ENCODE measurements around the gene VDAC2.

VDAC2 gene

DNA sequence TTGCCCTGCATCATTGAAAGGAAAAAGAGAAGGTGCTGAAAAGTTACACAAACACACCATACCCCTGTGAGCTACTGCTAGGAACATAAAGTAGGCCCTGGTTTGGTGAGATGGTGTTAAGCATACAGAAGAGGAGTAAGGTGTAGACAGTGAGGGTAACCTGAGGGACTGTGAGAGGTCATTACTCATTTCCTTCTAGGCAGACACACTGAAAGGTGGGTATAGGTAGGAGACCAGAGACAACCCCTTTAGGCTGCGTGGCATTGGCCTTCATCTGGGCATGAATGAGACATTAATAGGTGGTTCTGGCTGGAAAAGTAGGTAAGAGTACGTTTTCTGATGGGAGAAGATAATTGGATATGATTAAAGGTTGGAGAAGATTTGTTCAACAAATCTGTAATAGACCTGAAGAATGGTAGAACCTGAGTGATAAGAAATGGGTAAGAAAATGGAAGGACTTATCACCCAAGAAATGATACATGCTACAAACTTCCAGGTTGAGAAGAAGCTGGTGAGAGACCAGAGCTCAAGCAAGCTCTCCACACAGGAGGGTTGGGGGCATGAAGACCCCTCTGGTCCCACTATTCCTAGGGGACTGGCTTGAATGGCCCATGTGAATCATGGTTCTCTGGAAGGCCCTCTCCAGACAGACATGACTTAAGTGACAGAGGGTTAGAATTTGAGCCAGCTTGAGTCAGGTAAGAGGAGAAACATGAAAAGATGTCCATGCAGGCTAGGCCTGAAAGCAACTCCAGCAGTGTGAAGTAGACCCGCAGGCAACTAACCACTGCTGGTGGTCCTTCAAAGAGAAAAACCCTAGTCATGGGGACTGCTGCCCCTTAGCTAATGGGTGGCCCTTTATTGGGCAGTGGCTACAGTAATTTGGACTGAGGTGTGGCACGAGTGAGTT lies 21.3 kb downstream of the VDAC2 start:
- DNase-seq (ENCODE audit: low spot score) = no peak

- no peak for DNase-seq (ENCODE audit: low spot score)
Measured at GRCh38 chr10:75233444-75234016, 22.9 kb downstream of the VDAC2 start.

GRCh38 chr10:75234017-75234682 lies 23.6 kb downstream of the VDAC2 start:
- peak; percentile 86 for DNase-seq (ENCODE audit: low spot score)

- peak; percentile 70 for DNase-seq (ENCODE audit: low spot score)
Measured at GRCh38 chr10:75234683-75235374, 24.2 kb downstream of the VDAC2 start.

DNA sequence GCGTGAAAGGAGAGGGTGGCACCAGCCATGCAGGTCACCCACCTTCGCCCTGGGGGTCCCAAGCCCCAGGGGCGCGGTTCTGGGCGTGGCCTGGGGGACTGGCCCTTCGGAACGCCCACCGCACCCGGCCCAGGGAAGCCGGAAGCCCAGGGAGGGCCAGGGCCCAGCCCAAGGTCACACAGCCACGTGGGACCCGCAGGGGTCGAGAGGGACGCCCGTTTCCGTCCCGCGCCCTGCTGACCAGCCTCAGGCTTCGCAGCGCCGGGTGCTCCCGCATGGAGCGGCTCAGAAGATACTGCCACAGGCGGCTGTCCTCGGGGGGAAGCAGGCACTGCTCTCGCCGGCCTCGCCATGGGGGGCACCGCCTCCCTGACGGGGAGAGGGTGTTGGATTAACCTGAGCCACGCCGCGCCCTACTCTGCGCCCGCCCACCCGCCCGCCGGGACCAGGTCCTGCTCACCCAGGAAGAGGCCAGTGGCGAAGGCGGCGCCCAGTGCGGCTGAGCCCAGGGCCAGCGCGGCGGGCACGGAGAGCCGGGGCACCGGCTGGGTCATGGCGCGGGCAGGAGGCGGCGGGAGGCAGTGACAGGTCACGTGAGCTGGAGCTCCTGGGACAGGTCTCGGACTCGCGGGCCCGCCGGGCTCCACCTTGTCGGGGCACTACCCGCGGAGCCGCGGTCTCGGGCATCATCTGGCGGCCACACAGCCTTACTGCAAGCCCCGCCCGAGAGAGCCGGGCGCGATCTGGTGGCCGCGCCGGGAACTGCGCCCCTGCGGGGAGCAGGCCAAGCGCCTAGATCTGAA lies 25.0 kb downstream of the VDAC2 start, which contains the start of gene COMTD1:
Gene COMTD1, minus strand, starts transcription at position 583 of the 803 bp plus-strand sequence. Its CDS starts 29 bp downstream, at position 554.
- DNase-seq (ENCODE audit: low spot score) = peak; percentile 92

- DNase-seq (ENCODE audit: low spot score) = no peak
Measured at GRCh38 chr10:75236178-75236825, 25.7 kb downstream of the VDAC2 start.

DNA sequence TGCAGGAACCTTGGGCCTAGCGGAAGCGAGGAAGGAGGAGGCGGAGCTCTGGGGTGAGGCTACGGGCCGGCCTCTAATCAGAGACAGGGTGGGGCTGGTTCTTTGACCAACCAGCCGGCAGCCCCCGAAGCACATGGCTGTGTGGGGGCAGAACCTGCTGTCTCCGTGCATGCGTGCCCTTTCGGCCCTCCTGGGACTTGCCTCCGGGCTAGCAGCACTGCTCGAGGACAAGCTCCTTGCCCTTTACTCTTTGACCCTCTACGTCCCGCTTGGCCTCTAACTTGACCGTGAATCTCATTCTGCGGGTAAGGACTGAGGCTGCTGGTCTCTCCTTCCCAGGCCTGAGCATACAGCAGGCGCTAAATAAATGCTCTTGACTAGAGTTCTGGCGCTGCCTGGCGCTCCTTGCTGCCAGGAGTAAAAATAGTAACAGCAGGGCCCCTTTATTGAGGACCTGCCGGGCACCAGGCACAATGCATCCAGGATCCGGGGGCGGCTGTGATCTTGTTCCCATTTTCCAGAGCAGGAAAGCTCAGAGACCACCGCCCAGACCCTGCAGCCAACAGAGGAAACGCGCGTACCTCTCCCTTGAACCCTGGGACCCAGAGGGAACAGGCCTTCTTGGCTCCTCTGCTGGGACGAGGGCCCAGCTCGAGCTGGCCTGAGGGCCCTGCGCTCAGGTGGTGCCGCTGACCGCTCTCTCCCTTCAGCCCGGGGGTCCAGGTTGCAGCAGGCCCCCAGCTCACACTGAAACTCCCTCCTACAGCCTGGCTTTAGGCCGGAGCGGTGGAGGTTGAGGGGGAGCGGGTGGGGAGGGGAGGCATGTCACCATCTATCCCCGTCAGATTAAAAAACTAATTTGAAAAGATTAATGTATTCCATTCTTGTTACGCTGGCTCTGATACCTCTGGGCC lies 27.8 kb downstream of the VDAC2 start:
- no peak for DNase-seq (ENCODE audit: low spot score)

DNA sequence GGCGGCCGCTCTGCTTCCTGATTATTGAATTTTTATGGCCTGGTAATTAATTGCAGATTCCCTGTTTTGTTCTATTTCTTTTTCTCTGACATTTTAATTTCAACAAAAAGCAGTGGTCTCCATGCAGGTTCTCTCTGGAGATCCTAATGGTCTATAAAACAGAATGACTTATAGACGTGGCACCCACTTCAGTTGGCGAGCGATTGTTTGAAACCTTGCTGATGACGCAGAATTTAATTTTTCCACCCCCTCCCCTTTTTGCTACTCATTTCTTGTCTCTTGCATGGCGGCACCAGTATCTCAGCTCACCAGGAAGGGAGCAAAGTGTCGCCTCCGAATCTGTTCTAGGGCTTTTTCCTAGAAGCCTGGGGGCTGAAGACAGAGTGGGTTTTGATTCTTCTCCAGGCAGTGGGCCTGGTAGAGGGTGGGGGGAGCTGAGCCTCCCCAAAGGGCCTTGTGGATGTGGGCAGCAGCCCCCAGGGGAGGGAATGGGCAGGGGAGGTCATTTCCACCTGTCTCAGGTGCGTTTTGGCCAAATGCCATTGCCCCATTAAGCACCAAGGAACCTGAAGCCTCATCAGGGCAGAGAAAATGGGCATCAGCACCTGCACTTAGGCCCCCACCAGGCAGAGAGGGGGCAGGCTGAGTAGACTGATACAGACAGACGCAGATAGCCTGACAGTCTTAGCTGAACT lies 28.6 kb downstream of the VDAC2 start:
- no peak for DNase-seq (ENCODE audit: low spot score)

- no peak for DNase-seq (ENCODE audit: low spot score)
Measured at GRCh38 chr10:75240329-75241076, 29.9 kb downstream of the VDAC2 start.

- no peak for DNase-seq (ENCODE audit: low spot score)
Measured at GRCh38 chr10:75243426-75243825, 32.8 kb downstream of the VDAC2 start.

- DNase-seq (ENCODE audit: low spot score) = no peak
Measured at GRCh38 chr10:75244487-75245353, 34.1 kb downstream of the VDAC2 start.

GRCh38 chr10:75245354-75246250 lies 35.0 kb downstream of the VDAC2 start:
- no peak for DNase-seq (ENCODE audit: low spot score)

DNA sequence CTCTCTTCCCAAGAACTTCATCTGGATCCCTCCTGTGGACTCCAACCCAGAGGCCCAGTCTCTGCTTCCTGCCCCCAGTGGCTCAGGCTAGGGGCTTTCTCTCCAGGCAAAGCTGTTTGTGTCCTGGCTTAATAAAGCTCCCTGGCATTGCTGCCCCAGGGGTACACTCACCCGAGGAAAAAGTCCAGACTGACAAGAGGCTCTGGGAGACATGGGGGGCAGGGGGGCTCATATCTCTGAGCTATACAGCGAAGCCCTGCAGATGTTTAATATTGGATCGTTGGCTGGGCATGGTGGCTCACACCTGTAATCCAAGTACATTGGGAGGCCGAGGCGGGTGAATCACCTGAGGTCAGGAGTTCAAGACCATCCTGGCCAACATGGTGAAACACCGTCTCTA lies 35.9 kb downstream of the VDAC2 start:
- no peak for DNase-seq (ENCODE audit: low spot score)

DNA sequence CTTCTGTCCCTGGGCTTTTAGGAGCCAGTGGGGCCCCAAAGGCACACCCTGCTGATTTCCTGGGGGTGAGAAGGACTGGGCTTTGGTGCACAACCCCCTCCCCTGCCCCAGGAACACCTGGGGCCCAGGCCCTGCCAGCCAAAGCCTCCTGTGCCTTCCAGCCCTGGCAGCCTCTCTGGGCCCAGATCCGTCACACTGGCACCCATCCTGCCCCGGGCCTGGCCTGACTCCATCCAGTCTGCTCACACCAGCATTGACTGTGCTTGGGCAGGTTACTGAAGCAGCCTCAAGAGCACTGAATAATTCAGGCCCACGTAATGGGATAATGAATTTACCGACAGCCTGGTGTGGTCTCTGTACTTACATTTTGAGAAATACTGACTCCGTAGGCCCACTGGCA lies 37.2 kb downstream of the VDAC2 start:
- no peak for DNase-seq (ENCODE audit: low spot score)

- DNase-seq (ENCODE audit: low spot score) = no peak
Measured at GRCh38 chr10:75250934-75251333, 40.3 kb downstream of the VDAC2 start.
